T-helper 2 cell treated with Interferon-gamma antibody and Interleukin-4, amounts not matched to agents 5 μg/mL and 100 μg/mL, for 36 hours (primary cell): ENCODE data around the gene S1PR4.
"Not testable (repeated sequence)": the region's sequence is repeated elsewhere in the genome, so short reads cannot be mapped to it uniquely, and the experiment has no call there.

Source experiments
- DNase-seq: peaks from one replicate; pipeline ENCODE4 v3.0.0; 2021; ENCODE audit warnings: low spot score
- H3K27ac Mint-ChIP-seq: one replicate; pipeline ENCODE4 v1.8.0; 2021; ENCODE audit warnings: mild to moderate bottlenecking, mixed read lengths
- H3K27me3 Mint-ChIP-seq: one replicate; pipeline ENCODE4 v1.8.0; 2021; ENCODE audit warnings: low read depth, mixed read lengths
- H3K36me3 Mint-ChIP-seq: one replicate; pipeline ENCODE4 v1.8.0; 2021; ENCODE audit warnings: low read depth, mixed read lengths
- H3K4me1 Mint-ChIP-seq: one replicate; pipeline ENCODE4 v1.8.0; 2021; ENCODE audit warnings: low read depth, mixed read lengths
- H3K4me3 Mint-ChIP-seq: one replicate; pipeline ENCODE4 v1.8.0; 2022; ENCODE audit warnings: mild to moderate bottlenecking, moderate library complexity, mixed read lengths
- H3K9me3 Mint-ChIP-seq: one replicate; pipeline ENCODE4 v1.8.0; 2021; ENCODE audit warnings: mixed read lengths

Gene S1PR4

GRCh38 chr19:3202895-3203294, 24.3 kb downstream of the S1PR4 start:
- not testable (repeated sequence) for H3K9me3 Mint-ChIP-seq, H3K36me3 Mint-ChIP-seq

GRCh38 chr19:3203805-3204645, 25.5 kb downstream of the S1PR4 start:
- no peak overlapping the region for H3K4me3 Mint-ChIP-seq
- H3K27ac Mint-ChIP-seq = no peak overlapping the region
- no peak for DNase-seq
- peaks cover 3% of the 10 kb centered on the region for H3K36me3 Mint-ChIP-seq
- H3K4me1 Mint-ChIP-seq = no peaks in the 10 kb centered on the region
- H3K9me3 Mint-ChIP-seq = no peaks in the 10 kb centered on the region
- no peaks in the 10 kb centered on the region for H3K27me3 Mint-ChIP-seq

More at GRCh38 chr19:3202895-3203294, 24.3 kb downstream of the S1PR4 start:
- H3K27ac Mint-ChIP-seq, H3K4me1 Mint-ChIP-seq, H3K27me3 Mint-ChIP-seq, H3K4me3 Mint-ChIP-seq, DNase-seq: not testable (repeated sequence)

- Mint-ChIP-seq H3K27ac (no peak overlapping the region), H3K36me3 (peaks cover 6% of the 10 kb centered on the region), H3K4me1 (no peaks in the 10 kb centered on the region), H3K27me3 (no peaks in the 10 kb centered on the region), H3K4me3 (no peak overlapping the region), H3K9me3 (no peaks in the 10 kb centered on the region)
- no peak for DNase-seq
These were observed 26.2 kb downstream of the S1PR4 start for GRCh38 chr19:3204646-3205275.

GRCh38 chr19:3206216-3206953, 27.8 kb downstream of the S1PR4 start:
- peaks cover 6% of the 10 kb centered on the region for H3K36me3 Mint-ChIP-seq
- no peak overlapping the region for H3K4me3 Mint-ChIP-seq

GRCh38 chr19:3207461-3208242, 29.1 kb downstream of the S1PR4 start:
- Mint-ChIP-seq H3K9me3 (no peaks in the 10 kb centered on the region), H3K27me3 (no peaks in the 10 kb centered on the region)

More at GRCh38 chr19:3206216-3206953, 27.8 kb downstream of the S1PR4 start:
- no peak overlapping the region for H3K27ac Mint-ChIP-seq
- H3K4me1 Mint-ChIP-seq = no peaks in the 10 kb centered on the region
- no peaks in the 10 kb centered on the region for H3K9me3 Mint-ChIP-seq
- no peak for DNase-seq
- no peaks in the 10 kb centered on the region for H3K27me3 Mint-ChIP-seq

GRCh38 chr19:3208317-3209207, 30.0 kb downstream of the S1PR4 start:
- Mint-ChIP-seq H3K4me1 (no peaks in the 10 kb centered on the region), H3K9me3 (no peaks in the 10 kb centered on the region), H3K4me3 (no peak overlapping the region), H3K27me3 (no peaks in the 10 kb centered on the region), H3K36me3 (peaks cover 4% of the 10 kb centered on the region), H3K27ac (no peak overlapping the region)
- DNase-seq = no peak

More at GRCh38 chr19:3207461-3208242, 29.1 kb downstream of the S1PR4 start:
- no peak overlapping the region for H3K27ac Mint-ChIP-seq
- peaks cover 6% of the 10 kb centered on the region for H3K36me3 Mint-ChIP-seq
- no peak overlapping the region for H3K4me3 Mint-ChIP-seq
- no peaks in the 10 kb centered on the region for H3K4me1 Mint-ChIP-seq
- DNase-seq = no peak

GRCh38 chr19:3210347-3211017, 31.9 kb downstream of the S1PR4 start:
- Mint-ChIP-seq H3K4me3 (no peak overlapping the region), H3K27me3 (no peaks in the 10 kb centered on the region), H3K36me3 (peaks cover 4% of the 10 kb centered on the region), H3K9me3 (no peaks in the 10 kb centered on the region), H3K27ac (peak overlapping the region; percentile 2), H3K4me1 (no peaks in the 10 kb centered on the region)
- DNase-seq = peak; percentile 40

GRCh38 chr19:3211191-3211590, 32.6 kb downstream of the S1PR4 start:
- Mint-ChIP-seq H3K9me3 (no peaks in the 10 kb centered on the region), H3K4me3 (no peak overlapping the region), H3K27me3 (no peaks in the 10 kb centered on the region), H3K27ac (no peak overlapping the region), H3K4me1 (no peaks in the 10 kb centered on the region), H3K36me3 (peaks cover 4% of the 10 kb centered on the region)
- no peak for DNase-seq

- Mint-ChIP-seq H3K27ac (no peak overlapping the region), H3K27me3 (no peaks in the 10 kb centered on the region), H3K9me3 (no peaks in the 10 kb centered on the region), H3K36me3 (peaks cover 2% of the 10 kb centered on the region), H3K4me1 (no peaks in the 10 kb centered on the region), H3K4me3 (no peak overlapping the region)
- DNase-seq = no peak
These were observed 34.6 kb downstream of the S1PR4 start for GRCh38 chr19:3213159-3213558.

GRCh38 chr19:3216874-3217273, 38.3 kb downstream of the S1PR4 start:
- Mint-ChIP-seq H3K9me3 (no peaks in the 10 kb centered on the region), H3K4me1 (no peaks in the 10 kb centered on the region), H3K27me3 (no peaks in the 10 kb centered on the region), H3K36me3 (no peaks in the 10 kb centered on the region), H3K4me3 (no peak overlapping the region), H3K27ac (no peak overlapping the region)
- no peak for DNase-seq

GRCh38 chr19:3220576-3220975, 42.0 kb downstream of the S1PR4 start:
- no peaks in the 10 kb centered on the region for H3K27me3 Mint-ChIP-seq
- H3K36me3 Mint-ChIP-seq = no peaks in the 10 kb centered on the region
- DNase-seq = no peak
- no peak overlapping the region for H3K4me3 Mint-ChIP-seq
- no peak overlapping the region for H3K27ac Mint-ChIP-seq
- no peaks in the 10 kb centered on the region for H3K4me1 Mint-ChIP-seq
- H3K9me3 Mint-ChIP-seq = no peaks in the 10 kb centered on the region

- not testable (repeated sequence) for H3K4me3 Mint-ChIP-seq, H3K27me3 Mint-ChIP-seq, H3K36me3 Mint-ChIP-seq, H3K9me3 Mint-ChIP-seq, DNase-seq, H3K27ac Mint-ChIP-seq, H3K4me1 Mint-ChIP-seq
These were observed 43.0 kb downstream of the S1PR4 start for GRCh38 chr19:3221576-3221975.
